GM19238 (cell line): ENCODE measurements around the gene ZNF765.
A peak's percentile ranks its signal among the peaks of the same experiment; 100 is the strongest.
"Not testable (repeated sequence)": the region's sequence is repeated elsewhere in the genome, so short reads cannot be mapped to it uniquely, and the experiment has no call there.

ENCODE experiments used
- DNase-seq: peaks from one replicate; pipeline ENCODE4 v3.0.0; 2011; ENCODE audit warnings: low spot score; ENCODE audit not compliant: insufficient read length

ZNF765 gene

GRCh38 chr19:53394974-53395839 is at the start of gene ZNF765:
TSS of gene ZNF765 (plus strand) at chr19:53395149. CDS start at chr19:53398016, 2,867 bp downstream.
- peak; percentile 85 for DNase-seq

- no peak for DNase-seq
Observed at GRCh38 chr19:53355739-53356138, 39.2 kb upstream of the ZNF765 start.

- no peak for DNase-seq
Observed at GRCh38 chr19:53357821-53358581, 36.9 kb upstream of the ZNF765 start.

- not testable (repeated sequence) for DNase-seq
Observed at GRCh38 chr19:53360056-53360455, 34.9 kb upstream of the ZNF765 start.

- peak; percentile 85 for DNase-seq
Observed at GRCh38 chr19:53365134-53365898, 29.6 kb upstream of the ZNF765 start, which contains the start of gene ZNF525. TSS of gene ZNF525 (plus strand) at chr19:53365705. CDS start at chr19:53372282, 6,577 bp downstream.

- DNase-seq, result no peak
Observed at GRCh38 chr19:53365899-53366493, 29.0 kb upstream of the ZNF765 start.

- no peak for DNase-seq
Observed at GRCh38 chr19:53372196-53372595, 22.8 kb upstream of the ZNF765 start.

- no peak for DNase-seq
Observed at GRCh38 chr19:53374288-53374687, 20.7 kb upstream of the ZNF765 start.

GRCh38 chr19:53374743-53375142 is 20.2 kb upstream of the ZNF765 start:
- no peak for DNase-seq

- DNase-seq, result no peak
Observed at GRCh38 chr19:53381376-53381775, 13.6 kb upstream of the ZNF765 start.

GRCh38 chr19:53388168-53388567 is 6.8 kb upstream of the ZNF765 start:
- no peak for DNase-seq

- no peak for DNase-seq
Observed at GRCh38 chr19:53388904-53389303, 6.0 kb upstream of the ZNF765 start.

- DNase-seq, result no peak
Observed at GRCh38 chr19:53389571-53389970, 5.4 kb upstream of the ZNF765 start.

GRCh38 chr19:53389978-53390377 is 5.0 kb upstream of the ZNF765 start:
- DNase-seq, result no peak

GRCh38 chr19:53394522-53394973 is 401 bp upstream of the ZNF765 start:
- no peak for DNase-seq

- not testable (repeated sequence) for DNase-seq
Observed at GRCh38 chr19:53395840-53396524, 1.0 kb downstream of the ZNF765 start.

- DNase-seq, result no peak
Observed at GRCh38 chr19:53396525-53396868, 1.5 kb downstream of the ZNF765 start.

- not testable (repeated sequence) for DNase-seq
Observed at GRCh38 chr19:53397918-53398317, 3.0 kb downstream of the ZNF765 start.

- no peak for DNase-seq
Observed at GRCh38 chr19:53409505-53410204, 14.7 kb downstream of the ZNF765 start.
